Hepatocyte (in vitro differentiated cells): Measurements from ENCODE around the gene LRRC28. TPM values are rescaled to one million over a fixed set of nuclear protein-coding genes. Genes with fewer than 3 reads are reported as not detected.

ENCODE experiments used
- DNase-seq: peaks from one replicate; pipeline ENCODE4 v3.0.0-alpha.2; 2016; ENCODE audit warnings: low spot score
- H2AFZ ChIP-seq: fragments of 200-600 bp; sonication (generic); 2 replicates; pipeline ENCODE4 v1.6.0; 2016; ENCODE audit warnings: antibody characterized with exemption, mild to moderate bottlenecking
- H3K27ac ChIP-seq: fragments of 200-600 bp; sonication (generic); 2 replicates; pipeline ENCODE4 v1.5.1; 2016; ENCODE audit warnings: mild to moderate bottlenecking
- H3K27me3 ChIP-seq: fragments of 200-600 bp; sonication (generic); 2 replicates; pipeline ENCODE4 v1.6.1; 2016
- H3K36me3 ChIP-seq: fragments of 200-600 bp; sonication (generic); replicated peaks from 2 replicates; pipeline ENCODE4 v1.5.1; 2016; ENCODE audit warnings: low read depth; ENCODE audit not compliant: insufficient read depth
- H3K4me1 ChIP-seq: fragments of 200-600 bp; sonication (generic); 2 replicates; pipeline ENCODE4 v1.5.1; 2016; ENCODE audit warnings: mild to moderate bottlenecking, moderate library complexity; ENCODE audit not compliant: insufficient read depth
- H3K4me2 ChIP-seq: fragments of 200-600 bp; sonication (generic); 2 replicates; pipeline ENCODE4 v1.6.0; 2016
- H3K4me3 ChIP-seq: fragments of 200-600 bp; sonication (generic); 2 replicates; pipeline ENCODE4 v1.5.1; 2016; ENCODE audit warnings: mild to moderate bottlenecking
- H3K79me2 ChIP-seq: fragments of 200-600 bp; sonication (generic); 2 replicates; pipeline ENCODE4 v1.6.0; 2017; ENCODE audit warnings: mild to moderate bottlenecking
- H3K9me2 ChIP-seq: fragments of 200-600 bp; sonication (generic); replicated peaks from 2 replicates; pipeline ENCODE4 v1.6.0; 2017; ENCODE audit warnings: mild to moderate bottlenecking; ENCODE audit not compliant: insufficient read depth
- H3K9me3 ChIP-seq: fragments of 200-600 bp; sonication (generic); 2 replicates; pipeline ENCODE4 v1.5.1; 2016; ENCODE audit warnings: low read depth, mild to moderate bottlenecking
- H4K20me1 ChIP-seq: fragments of 200-600 bp; sonication (generic); 2 replicates; pipeline ENCODE4 v1.6.0; 2016; ENCODE audit warnings: mild to moderate bottlenecking; ENCODE audit not compliant: insufficient read depth, poor library complexity, severe bottlenecking
- CTCF ChIP-seq: fragments of 200-600 bp; sonication (generic); IDR thresholded peaks from 2 replicates; pipeline ENCODE4 v1.5.1; 2016; ENCODE audit warnings: antibody characterized with exemption, mild to moderate bottlenecking; ENCODE audit not compliant: poor library complexity
- EZH2 ChIP-seq: fragments of 200-600 bp; sonication (generic); IDR thresholded peaks from 2 replicates; pipeline ENCODE4 v1.6.1; 2016; ENCODE audit warnings: antibody characterized with exemption, mild to moderate bottlenecking, borderline replicate concordance
- EZH2phosphoT487 ChIP-seq: fragments of 200-600 bp; sonication (generic); IDR thresholded peaks from one replicate; pipeline ENCODE4 v1.6.1; 2018; ENCODE audit warnings: antibody characterized with exemption, mild to moderate bottlenecking, low read depth, moderate library complexity; ENCODE audit not compliant: unreplicated experiment, severe bottlenecking
- WGBS: methylation state at CpG from one replicate; pipeline ENCODE4 v1.1.6; 2016; ENCODE audit warnings: low lambda C conversion rate; ENCODE audit errors: missing lambda C conversion rate; 5-methylcytosine and 5-hydroxymethylcytosine counted together
- polyA plus RNA-seq: library from polyadenylated mRNA; unstranded; fragments of >200 nt; fragmentation: Nextera tagmentation; extraction: Ambion mirVana; gene quantifications from 2 replicates; pipeline ENCODE4 v1.2.1, GENCODE V29; 2016
- total RNA-seq: library from RNA; depleted of rRNA; stranded (reverse); fragments of >200 nt; gene quantifications from 2 replicates; pipeline ENCODE4 v1.2.3, GENCODE V29; 2014

Gene LRRC28
- total and polyA plus RNA-seq, 2 experiments from 2014 or later = 32.1 to 55.5 TPM

GRCh38 chr15:99424131-99424571 is 172.9 kb downstream of the LRRC28 start:
- no peak for TF ChIP-seq EZH2phosphoT487
- no peaks in the 10 kb centered on the region for H3K9me3 ChIP-seq
- H3K27ac ChIP-seq = no peak overlapping the region
- no peak overlapping the region for H3K4me3 ChIP-seq
- H3K4me1 ChIP-seq = peaks cover 20% of the 10 kb centered on the region
- no peaks in the 10 kb centered on the region for H3K79me2 ChIP-seq
- WGBS = 96% methylated on average over 10 of the region's 10 CpGs
- no peaks in the 10 kb centered on the region for H4K20me1 ChIP-seq
- no peaks in the 10 kb centered on the region for H3K9me2 ChIP-seq
- H3K36me3 ChIP-seq = no peaks in the 10 kb centered on the region
- no peak for DNase-seq
- no peak overlapping the region for H3K4me2 ChIP-seq
- no peaks in the 10 kb centered on the region for H3K27me3 ChIP-seq
- no peak overlapping the region for H2AFZ ChIP-seq

GRCh38 chr15:99424978-99425656 is 173.8 kb downstream of the LRRC28 start:
- H3K79me2 ChIP-seq = no peaks in the 10 kb centered on the region
- no peak overlapping the region for H2AFZ ChIP-seq
- peak overlapping the region; percentile 82 for H3K27ac ChIP-seq
- no peaks in the 10 kb centered on the region for H3K36me3 ChIP-seq
- no peaks in the 10 kb centered on the region for H4K20me1 ChIP-seq
- H3K4me2 ChIP-seq = no peak overlapping the region
- WGBS = 60% methylated on average over 16 of the region's 16 CpGs
- peaks cover 20% of the 10 kb centered on the region for H3K4me1 ChIP-seq
- H3K9me3 ChIP-seq = no peaks in the 10 kb centered on the region
- no peak for TF ChIP-seq EZH2
- no peak for TF ChIP-seq CTCF
- TF ChIP-seq EZH2phosphoT487 = no peak
- peak; percentile 65 for DNase-seq
- no peaks in the 10 kb centered on the region for H3K9me2 ChIP-seq
- H3K27me3 ChIP-seq = no peaks in the 10 kb centered on the region
- H3K4me3 ChIP-seq = no peak overlapping the region

- 71% methylated on average over 19 of the region's 19 CpGs for WGBS
- H3K4me3 ChIP-seq = no peak overlapping the region
- no peaks in the 10 kb centered on the region for H3K27me3 ChIP-seq
- H4K20me1 ChIP-seq = no peaks in the 10 kb centered on the region
- no peak overlapping the region for H3K4me2 ChIP-seq
- no peak for DNase-seq
- H3K9me3 ChIP-seq = no peaks in the 10 kb centered on the region
- H3K27ac ChIP-seq = peak overlapping the region; percentile 82
- H3K36me3 ChIP-seq = no peaks in the 10 kb centered on the region
- peaks cover 20% of the 10 kb centered on the region for H3K4me1 ChIP-seq
- no peak for TF ChIP-seq EZH2
- TF ChIP-seq CTCF = peak; percentile 2
- no peaks in the 10 kb centered on the region for H3K79me2 ChIP-seq
- no peaks in the 10 kb centered on the region for H3K9me2 ChIP-seq
- H2AFZ ChIP-seq = no peak overlapping the region
These were observed 174.5 kb downstream of the LRRC28 start for GRCh38 chr15:99425657-99426301.

GRCh38 chr15:99426431-99427105 is 175.3 kb downstream of the LRRC28 start:
- no peaks in the 10 kb centered on the region for H3K9me3 ChIP-seq
- no peak overlapping the region for H2AFZ ChIP-seq
- TF ChIP-seq EZH2 = no peak
- TF ChIP-seq EZH2phosphoT487 = no peak
- TF ChIP-seq CTCF = no peak
- peaks cover 20% of the 10 kb centered on the region for H3K4me1 ChIP-seq
- H3K79me2 ChIP-seq = no peaks in the 10 kb centered on the region
- H3K9me2 ChIP-seq = no peaks in the 10 kb centered on the region
- H3K27me3 ChIP-seq = no peaks in the 10 kb centered on the region
- no peaks in the 10 kb centered on the region for H4K20me1 ChIP-seq
- no peak overlapping the region for H3K4me2 ChIP-seq
- DNase-seq = no peak
- H3K4me3 ChIP-seq = no peak overlapping the region
- H3K27ac ChIP-seq = peak overlapping the region; percentile 82
- H3K36me3 ChIP-seq = no peaks in the 10 kb centered on the region
- WGBS = 91% methylated on average over 26 of the region's 26 CpGs
